CD4-positive, alpha-beta T cell treated with Interleukin-4 for 4 hours (primary cell): ENCODE measurements around the gene LBX1.

Source experiments
- DNase-seq: peaks from one replicate; pipeline ENCODE4 v3.0.0-alpha.2; 2020

LBX1 gene

GRCh38 chr10:101224910-101225823 lies 4.1 kb downstream of the LBX1 start:
- no peak for DNase-seq

DNA sequence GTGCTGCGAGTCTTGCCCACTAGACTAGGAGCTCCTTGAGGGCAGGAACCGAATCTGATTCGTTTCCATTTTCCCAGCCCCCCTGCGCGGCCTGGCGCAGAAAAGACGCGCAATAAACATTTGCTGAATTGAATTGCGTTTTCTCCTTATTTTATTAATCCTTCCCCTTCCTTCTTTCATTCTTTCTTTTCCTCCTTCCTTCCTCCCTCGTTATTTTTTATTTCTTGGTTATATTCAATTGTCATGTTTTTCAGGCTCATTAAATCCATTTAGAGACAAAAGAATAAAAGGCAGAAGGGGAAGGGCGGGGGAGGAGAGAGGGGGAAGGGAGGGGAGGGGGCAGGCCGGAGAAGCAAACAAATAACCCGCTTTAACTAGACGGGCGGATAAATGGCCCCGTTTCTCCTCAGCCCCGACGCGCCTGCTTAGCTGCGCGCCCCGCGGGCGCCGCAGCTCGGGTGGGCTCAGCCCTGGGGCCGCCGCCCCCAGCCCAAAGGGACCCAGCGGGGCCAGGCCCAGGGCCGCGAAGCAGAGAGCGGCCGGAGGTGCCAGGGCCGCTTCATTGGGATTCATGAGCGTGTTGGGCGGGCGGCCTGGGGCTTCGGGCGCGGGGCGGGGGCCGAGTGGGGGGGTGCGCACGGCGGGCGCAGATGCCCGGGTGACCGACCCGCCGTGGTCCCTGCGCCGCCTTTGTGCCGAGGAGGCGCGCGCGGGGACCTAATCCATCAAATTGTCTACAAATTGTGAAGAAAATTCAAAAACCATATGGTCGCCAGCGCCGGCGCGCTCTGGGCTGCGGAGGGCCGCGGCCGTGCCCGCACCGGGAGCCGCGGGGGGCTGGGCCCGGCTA lies 5.0 kb downstream of the LBX1 start:
- DNase-seq: no peak

DNA sequence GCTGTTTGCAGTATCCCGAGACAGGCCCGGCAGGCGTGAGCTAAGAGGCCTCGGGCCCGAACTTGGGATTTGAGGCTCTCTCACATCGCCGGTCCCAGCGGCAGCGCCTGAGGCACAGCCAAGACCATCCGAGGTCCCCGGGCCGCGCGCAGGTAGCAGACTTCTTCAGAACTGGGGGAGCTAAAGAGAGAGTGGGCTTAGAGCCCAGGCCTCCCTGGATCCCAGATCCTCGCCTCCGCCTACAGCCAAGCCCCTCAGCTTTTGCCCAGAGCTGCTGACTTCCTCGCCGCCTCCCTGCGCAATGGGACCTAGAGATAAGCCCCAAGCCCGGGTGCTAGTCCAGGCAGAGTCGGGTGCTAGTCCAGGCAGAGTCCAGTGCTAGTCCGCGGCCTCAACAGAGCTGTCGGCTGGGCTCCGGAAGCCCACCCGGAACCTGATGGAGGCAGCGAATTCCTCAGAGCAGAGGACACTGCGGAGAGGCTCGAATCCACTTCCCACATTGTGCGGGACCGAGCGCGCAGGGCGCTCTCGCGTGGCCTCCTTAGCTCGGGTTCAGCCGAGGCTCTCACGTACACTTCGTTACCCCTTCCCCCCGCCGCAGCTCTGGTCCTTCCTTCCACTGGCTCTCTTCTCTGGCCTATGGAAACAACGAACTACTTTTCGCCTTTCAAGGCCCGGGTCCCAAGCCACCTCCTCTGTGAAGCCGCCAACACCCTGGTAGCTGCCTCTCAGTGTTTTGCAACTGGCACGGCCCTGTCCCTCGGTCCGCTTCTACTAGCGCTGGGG lies 5.8 kb downstream of the LBX1 start:
- no peak for DNase-seq

DNA sequence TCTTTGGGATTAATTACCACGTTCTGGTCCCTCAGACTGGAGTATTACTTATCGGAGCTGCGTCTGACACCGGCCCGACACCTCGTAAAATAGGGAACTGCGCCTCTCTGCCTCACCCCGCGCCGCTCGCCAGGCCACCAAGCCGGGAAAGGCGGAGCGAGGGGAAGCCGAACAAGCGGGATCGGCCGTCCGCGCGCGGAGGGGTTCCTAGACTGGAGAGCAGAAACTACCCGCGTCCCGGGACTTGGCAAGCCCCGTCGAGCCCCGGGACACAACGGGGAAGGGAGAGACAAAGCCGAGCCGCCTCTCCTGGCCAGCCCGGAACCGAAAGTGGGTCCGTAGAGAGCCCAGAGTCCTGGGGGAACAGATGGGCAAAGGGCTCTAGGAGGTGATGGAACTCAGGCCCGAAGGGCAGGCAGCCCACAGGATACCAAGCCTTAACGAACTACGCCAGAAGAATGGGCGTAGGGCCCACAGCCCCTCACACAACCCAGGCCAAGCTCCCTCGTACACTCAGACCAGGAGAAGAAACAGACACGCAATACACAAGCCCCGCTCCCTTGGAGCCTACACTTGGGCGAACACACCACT lies 6.5 kb downstream of the LBX1 start:
- no peak for DNase-seq

DNA sequence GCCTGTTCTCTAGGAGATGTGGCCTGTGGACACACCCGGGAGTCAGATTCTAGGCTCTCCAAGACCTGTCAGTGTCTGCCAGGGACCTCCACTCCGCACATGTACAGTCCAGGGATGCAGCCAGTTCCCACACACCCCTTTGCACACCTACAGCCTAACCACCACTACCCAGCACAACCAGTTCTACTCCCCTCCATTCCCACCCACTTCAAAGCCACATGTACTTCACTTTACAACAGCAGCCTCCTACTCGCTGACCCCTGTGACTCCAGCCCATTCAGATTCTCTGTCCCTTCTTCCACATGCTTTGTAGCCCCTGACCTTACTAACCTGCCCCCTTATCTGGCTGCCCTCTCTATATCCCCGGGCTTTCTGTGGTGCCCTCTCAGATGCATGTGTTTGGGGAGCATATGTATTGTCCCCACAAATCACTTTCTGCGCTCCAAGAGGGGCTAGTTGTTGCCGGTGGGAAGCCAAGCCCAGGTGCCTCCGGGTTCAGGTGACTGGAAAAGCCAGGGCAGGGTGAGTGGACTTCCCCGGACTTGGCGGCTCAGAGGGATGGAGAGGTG lies 7.2 kb downstream of the LBX1 start:
- DNase-seq: no peak

DNA sequence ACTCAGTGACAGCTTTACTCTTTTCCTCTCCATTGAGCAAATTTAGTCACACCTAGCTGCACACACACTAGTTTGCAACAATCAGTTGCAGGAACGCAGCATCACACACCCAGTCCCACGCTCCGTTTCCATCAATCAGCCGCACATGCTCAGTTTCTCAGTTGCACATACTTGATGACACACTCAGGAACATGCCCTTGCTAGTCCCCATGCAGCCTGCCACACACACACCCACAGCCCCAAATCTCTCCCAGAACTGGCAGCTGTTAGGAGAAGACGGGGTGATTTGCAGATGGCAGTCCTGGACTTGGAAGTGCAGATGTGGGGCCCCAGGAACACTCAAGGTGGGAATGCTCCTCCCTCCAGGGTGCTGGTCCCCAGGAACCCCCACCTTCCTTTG lies 7.7 kb downstream of the LBX1 start:
- no peak for DNase-seq

GRCh38 chr10:101219946-101220451 lies 9.3 kb downstream of the LBX1 start:
- no peak for DNase-seq

- no peak for DNase-seq
These were observed 9.9 kb downstream of the LBX1 start for GRCh38 chr10:101219139-101219945.

- no peak for DNase-seq
These were observed 10.7 kb downstream of the LBX1 start for GRCh38 chr10:101218351-101219138.

DNA sequence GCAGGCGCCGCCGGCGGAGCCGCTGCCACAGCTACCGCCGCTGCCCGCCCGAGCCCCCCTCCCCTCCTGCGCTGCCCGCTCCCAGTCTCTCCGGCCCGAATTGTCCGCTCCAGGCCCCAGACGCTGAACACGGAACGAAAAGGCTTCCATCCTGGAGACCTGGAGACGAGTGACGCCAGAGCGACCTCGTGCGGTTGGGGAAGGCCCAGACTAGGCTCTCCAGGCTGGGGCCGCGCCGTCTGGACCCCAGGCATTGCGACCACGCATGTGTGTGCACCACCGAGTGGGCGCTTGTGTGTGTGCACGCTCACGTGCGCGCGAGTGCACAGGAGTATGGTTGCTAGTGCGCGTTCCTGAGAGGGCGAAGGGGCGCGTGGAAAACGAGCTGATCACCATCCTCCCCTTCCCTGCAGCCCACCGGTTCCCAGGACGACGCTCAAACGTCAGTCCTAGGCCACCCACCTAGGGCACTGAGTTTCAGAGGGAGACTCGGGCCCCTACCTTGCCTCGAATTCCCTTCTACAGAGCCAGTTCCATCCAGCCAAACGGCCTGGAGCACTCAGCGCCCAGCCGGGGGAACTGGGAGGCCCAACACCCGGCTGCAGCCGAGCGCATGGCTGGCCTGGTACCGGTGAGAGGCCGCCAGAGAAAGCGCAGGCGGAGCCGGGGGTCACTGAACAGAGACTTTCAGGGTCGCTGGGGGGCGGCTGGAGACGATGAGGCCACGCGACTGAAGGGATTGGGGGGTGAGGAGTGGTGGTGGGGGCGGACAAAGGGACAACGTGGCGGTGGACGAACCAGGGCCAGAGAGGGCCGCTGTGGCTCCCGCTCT lies 11.6 kb downstream of the LBX1 start:
- no peak for DNase-seq

GRCh38 chr10:101217044-101217425 lies 12.2 kb downstream of the LBX1 start:
- DNase-seq: no peak

GRCh38 chr10:101216207-101217043 lies 12.8 kb downstream of the LBX1 start:
- no peak for DNase-seq

DNA sequence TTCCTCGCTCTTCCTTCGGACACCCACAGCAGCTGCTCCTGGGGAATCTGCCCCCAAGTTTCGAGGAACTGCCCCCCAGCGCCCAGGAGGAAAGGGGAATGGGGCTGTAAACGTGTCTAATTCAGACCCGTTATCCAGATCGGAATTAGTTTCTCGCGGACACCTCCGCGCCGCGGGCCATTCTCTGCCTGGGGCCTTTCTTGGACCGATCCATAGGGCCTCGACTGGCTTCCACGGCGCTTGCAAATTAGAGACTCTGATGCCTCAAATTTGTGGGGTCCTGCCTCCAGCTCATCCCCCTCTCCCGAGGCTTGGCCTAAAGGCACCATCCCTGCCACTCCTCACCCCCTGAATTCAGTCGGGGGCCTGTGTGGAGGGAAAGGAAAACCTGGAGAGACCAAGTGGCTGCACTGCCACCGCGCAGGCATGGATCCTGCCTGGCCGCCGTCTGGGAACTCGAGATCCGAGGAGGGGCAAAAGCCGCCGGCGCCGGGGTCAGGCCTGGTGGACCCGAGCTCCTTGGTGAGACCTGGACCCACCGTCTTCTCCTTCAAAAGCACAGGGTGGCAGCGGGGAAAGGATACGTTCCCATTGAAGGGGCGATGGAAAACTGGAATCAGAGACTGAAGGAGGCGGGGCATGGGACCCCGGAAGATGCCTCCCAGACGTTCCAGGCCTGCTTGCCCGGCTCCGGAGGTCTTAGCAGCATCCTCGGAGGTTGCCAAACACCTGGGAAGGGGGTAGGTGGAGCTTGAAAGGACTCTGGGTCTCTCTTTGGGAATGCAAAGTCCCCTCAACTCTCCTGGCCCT lies 13.7 kb downstream of the LBX1 start:
- no peak for DNase-seq

DNA sequence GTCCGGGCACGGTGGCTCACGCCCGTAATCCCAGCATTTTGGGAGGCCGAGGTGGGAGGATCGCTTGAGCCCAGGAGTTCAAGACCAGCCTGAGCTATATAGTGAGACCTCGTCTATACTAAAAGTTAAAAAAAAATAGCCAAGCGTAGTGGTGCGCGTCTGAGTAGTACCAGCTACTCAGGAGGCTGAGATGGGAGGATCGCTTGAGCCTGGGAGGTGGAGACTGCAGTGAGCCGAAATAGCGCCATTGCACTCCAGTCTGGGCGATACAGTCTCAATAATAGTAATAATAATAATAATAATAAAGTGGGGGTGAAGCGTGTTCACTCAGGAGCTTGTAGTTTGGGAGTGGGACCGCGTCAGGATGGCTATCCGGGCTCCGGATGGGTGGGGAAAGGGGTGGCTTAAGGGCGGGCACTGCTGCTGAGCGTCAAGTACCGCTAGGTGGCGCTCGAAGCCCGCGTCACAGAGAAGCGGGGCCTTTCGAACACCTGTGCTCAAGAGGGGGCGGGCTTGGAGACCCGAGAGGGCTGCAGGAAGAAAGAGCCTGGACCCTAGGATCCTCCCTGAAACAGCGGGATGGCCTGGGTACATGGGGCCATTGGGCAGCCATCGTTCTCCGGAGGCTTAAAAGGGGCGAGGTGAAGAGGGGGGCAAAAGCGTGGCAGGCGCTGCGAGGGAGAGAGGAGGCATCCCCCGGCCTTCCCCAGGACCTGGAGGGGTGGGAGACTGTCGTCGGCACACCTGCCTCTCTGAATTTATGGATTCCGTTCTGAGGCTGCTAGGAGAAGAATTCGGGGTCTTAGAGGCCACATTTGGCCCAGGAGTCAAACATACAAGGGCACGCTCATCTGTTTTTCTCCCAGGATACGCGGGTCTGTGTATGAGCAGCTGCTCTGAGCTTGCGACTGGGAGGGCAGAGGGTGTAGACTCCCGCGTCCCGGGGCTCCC lies 14.5 kb downstream of the LBX1 start:
- DNase-seq: peak; percentile 53

- DNase-seq: no peak
These were observed 20.7 kb downstream of the LBX1 start for GRCh38 chr10:101208543-101208942.

- DNase-seq: no peak
These were observed 22.2 kb downstream of the LBX1 start for GRCh38 chr10:101207026-101207425.
